ENCODE data around the gene PPA2.

DNA sequence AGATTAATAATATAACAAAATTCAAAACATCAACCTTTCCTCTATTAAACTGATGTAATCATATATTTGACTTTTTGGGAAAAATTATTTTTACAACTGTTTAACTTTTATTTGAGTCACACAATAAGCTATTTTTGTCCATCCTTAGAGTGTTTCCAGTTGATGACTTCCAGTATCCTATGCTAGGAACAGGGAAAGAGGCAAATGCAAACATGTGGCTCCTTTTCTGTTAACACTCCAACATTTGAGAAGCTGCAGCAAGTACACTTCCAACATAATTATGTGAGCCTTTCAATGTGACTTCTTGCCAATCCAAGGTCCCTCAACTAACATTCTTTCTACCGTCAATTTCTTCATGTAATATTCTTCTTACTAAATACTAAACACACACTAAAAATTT is 117.7 kb downstream of the PPA2 start:
- no peak for TF ChIP-seq POLR2A (IDR thresholded peaks at IDR 0.05)
- TF ChIP-seq, protein P1, sequence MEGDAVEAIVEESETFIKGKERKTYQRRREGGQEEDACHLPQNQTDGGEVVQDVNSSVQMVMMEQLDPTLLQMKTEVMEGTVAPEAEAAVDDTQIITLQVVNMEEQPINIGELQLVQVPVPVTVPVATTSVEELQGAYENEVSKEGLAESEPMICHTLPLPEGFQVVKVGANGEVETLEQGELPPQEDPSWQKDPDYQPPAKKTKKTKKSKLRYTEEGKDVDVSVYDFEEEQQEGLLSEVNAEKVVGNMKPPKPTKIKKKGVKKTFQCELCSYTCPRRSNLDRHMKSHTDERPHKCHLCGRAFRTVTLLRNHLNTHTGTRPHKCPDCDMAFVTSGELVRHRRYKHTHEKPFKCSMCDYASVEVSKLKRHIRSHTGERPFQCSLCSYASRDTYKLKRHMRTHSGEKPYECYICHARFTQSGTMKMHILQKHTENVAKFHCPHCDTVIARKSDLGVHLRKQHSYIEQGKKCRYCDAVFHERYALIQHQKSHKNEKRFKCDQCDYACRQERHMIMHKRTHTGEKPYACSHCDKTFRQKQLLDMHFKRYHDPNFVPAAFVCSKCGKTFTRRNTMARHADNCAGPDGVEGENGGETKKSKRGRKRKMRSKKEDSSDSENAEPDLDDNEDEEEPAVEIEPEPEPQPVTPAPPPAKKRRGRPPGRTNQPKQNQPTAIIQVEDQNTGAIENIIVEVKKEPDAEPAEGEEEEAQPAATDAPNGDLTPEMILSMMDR (IDR thresholded peaks at IDR 0.05): no peak

Measured in adrenal gland (tissue), 5 donors.